CD4-positive, alpha-beta T cell (primary cell): ENCODE data around the gene CASTOR1. TPM values are rescaled to one million over a fixed set of nuclear protein-coding genes. Genes with fewer than 3 reads are reported as not detected.

ENCODE experiments used
- ATAC-seq: fragments of 200-7000 bp; cut with Tn5 transposase; one replicate; pipeline ENCODE4 v1.10.0; 2022; ENCODE audit warnings: mild to moderate bottlenecking; ENCODE audit not compliant: poor library complexity
- CTCF ChIA-PET: fragments of 350-600 bp; sonication (Branson Sonifier 250); formaldehyde crosslinking; loops from one replicate; lab custom pipeline; 2021; ENCODE audit warnings: antibody characterized with exemption, inconsistent platforms; lab: Charles Lee
- POLR2A ChIA-PET: fragments of 350-600 bp; sonication (Branson Sonifier 250); formaldehyde crosslinking; loops from one replicate; lab custom pipeline; 2021; ENCODE audit warnings: antibody characterized with exemption, inconsistent platforms; lab: Charles Lee
- DNase-seq, 14 experiments: peaks; one replicate each; pipeline ENCODE4 v3.0.0-alpha.2; 2013 to 2020; ENCODE audit warnings: mixed read lengths in 2 of 14
- H3K27ac ChIP-seq, 2 donors: one replicate each; pipeline versions ENCODE4 v1.5.1 to v1.7.0; 2013; ENCODE audit warnings: low read length in 2 of 2, low read depth in 1 of 2, mild to moderate bottlenecking in 1 of 2
- H3K27me3 ChIP-seq, 2 experiments: 1 replicate in 1 of 2; 2 replicates in 1 of 2; pipeline versions ENCODE4 v1.6.1 to v1.7.0; 2013; ENCODE audit warnings: low read length in 2 of 2, control low read depth in 1 of 2, mild to moderate bottlenecking in 1 of 2, moderate library complexity in 1 of 2; ENCODE audit not compliant: insufficient read depth in 2 of 2, control insufficient read depth in 1 of 2
- H3K36me3 ChIP-seq: one replicate; pipeline ENCODE4 v1.6.1; 2013; ENCODE audit warnings: low read length, control low read depth; ENCODE audit not compliant: insufficient read depth
- H3K4me1 ChIP-seq: one replicate; pipeline ENCODE4 v1.6.1; 2013; ENCODE audit warnings: low read length, control low read depth; ENCODE audit not compliant: insufficient read depth
- H3K4me3 ChIP-seq: one replicate; pipeline ENCODE4 v1.5.1; 2013; ENCODE audit warnings: mild to moderate bottlenecking, low read length, moderate library complexity
- H3K9me3 ChIP-seq, 2 experiments: 1 replicate in 1 of 2; 2 replicates in 1 of 2; pipeline versions ENCODE4 v1.6.1 to v1.7.0; 2013; ENCODE audit warnings: low read length in 2 of 2, mild to moderate bottlenecking in 2 of 2, control low read depth in 1 of 2, moderate library complexity in 1 of 2; ENCODE audit not compliant: control insufficient read depth in 1 of 2, insufficient read depth in 1 of 2
- H3K27ac Mint-ChIP-seq: one replicate; pipeline ENCODE4 v1.8.0; 2020; ENCODE audit warnings: mixed read lengths
- H3K27me3 Mint-ChIP-seq: one replicate; pipeline ENCODE4 v1.8.0; 2021; ENCODE audit warnings: mixed read lengths
- H3K36me3 Mint-ChIP-seq: one replicate; pipeline ENCODE4 v1.8.0; 2021; ENCODE audit warnings: low read depth, mixed read lengths
- H3K4me1 Mint-ChIP-seq: one replicate; pipeline ENCODE4 v1.8.0; 2021; ENCODE audit warnings: low read depth, mixed read lengths
- H3K4me3 Mint-ChIP-seq: one replicate; pipeline ENCODE4 v1.8.0; 2020; ENCODE audit warnings: mild to moderate bottlenecking, mixed read lengths
- H3K9me3 Mint-ChIP-seq: one replicate; pipeline ENCODE4 v1.8.0; 2020; ENCODE audit warnings: mixed read lengths
- CTCF ChIP-seq: fragments of 200-600 bp; IDR thresholded peaks from one replicate; pipeline ENCODE4 v1.8.0; 2022; ENCODE audit warnings: antibody characterized with exemption, mild to moderate bottlenecking
- intact Hi-C, 2 experiments: fragments of 100-400 bp; cut with DNase I in 1 of 2; cut with micrococcal nuclease in 1 of 2; formaldehyde crosslinking; loops; one replicate each; pipeline versions ENCODE4 v1.15.1 to v1.9.0; 2023 to 2025; cut with DNase I, micrococcal nuclease
- total RNA-seq, 174 experiments: library from RNA in 2 of 174; stranded (reverse) in 2 of 174; gene quantifications; one replicate each; pipeline ENCODE4 v1.2.3 and lab custom pipeline; 2021 to 2026

Gene CASTOR1
- total RNA-seq, 2 experiments from 2014 or later: 7.9 to 8.8 TPM

GRCh38 chr22:30266445-30267381 is 22.6 kb downstream of the CASTOR1 start, which contains the start of gene OSM:
Gene OSM, minus strand, starts transcription at chr22:30266851. Its CDS starts 52 bp downstream, at chr22:30266799.
- ChIA-PET POLR2A (interaction anchor here (0.8 to 3.1 kb wide), 4 partner anchors 11 to 60 kb away, joined by 3 to 9 read pairs (median 4); partner anchors contain the start of genes CASTOR1 and TBC1D10A), CTCF (interaction anchor here (1.0 to 1.8 kb wide), 2 partner anchors 21 kb away, joined by 3 to 10 read pairs; no protein-coding TSS in a partner anchor)
- Mint-ChIP-seq H3K27me3 (no peaks in the 10 kb centered on the region), H3K4me1 (peaks cover 54% of the 10 kb centered on the region), H3K27ac (peak within 1 kb of the TSS; percentile 99), H3K4me3 (peak within 1 kb of the TSS; percentile 95), H3K9me3 (no peaks in the 10 kb centered on the region), H3K36me3 (peaks cover 29% of the 10 kb centered on the region)
- peaks cover 65% of the 10 kb centered on the region for H3K4me1 ChIP-seq
- ATAC-seq (peak; percentile 31), DNase-seq (peak; percentile 38 to 91 (median 64))
- H3K27me3 ChIP-seq: no peaks in the 10 kb centered on the region
- no peaks in the 10 kb centered on the region for H3K9me3 ChIP-seq
- peak within 1 kb of the TSS; percentile 90 to 99 for H3K27ac ChIP-seq
- TF ChIP-seq CTCF: no peak
- peaks cover 26% of the 10 kb centered on the region for H3K36me3 ChIP-seq
- H3K4me3 ChIP-seq: peak within 1 kb of the TSS; percentile 94
- intact Hi-C loops: loop anchor here in 1 of 2 experiments (1.0 to 5.0 kb wide), 2 partner anchors 40 to 159 kb away; no protein-coding TSS in a partner anchor

- H3K36me3 Mint-ChIP-seq: peaks cover 23% of the 10 kb centered on the region
- intact Hi-C loops: loop anchor here in 1 of 2 experiments (1.0 to 5.0 kb wide), 2 partner anchors 40 to 159 kb away; no protein-coding TSS in a partner anchor
- CTCF ChIA-PET: interaction anchor here (1.0 kb wide), 1 partner anchor 22 kb away, joined by 3 read pairs; no protein-coding TSS in a partner anchor
These were observed 23.4 kb downstream of the CASTOR1 start for GRCh38 chr22:30265823-30266444.

More at GRCh38 chr22:30265823-30266444, 23.4 kb downstream of the CASTOR1 start:
- POLR2A ChIA-PET: interaction anchor here (1.3 to 3.1 kb wide), 2 partner anchors 22 to 61 kb away, joined by 3 to 9 read pairs; partner anchors contain the start of genes CASTOR1 and TBC1D10A
- Mint-ChIP-seq H3K27me3 (no peaks in the 10 kb centered on the region), H3K9me3 (no peaks in the 10 kb centered on the region), H3K27ac (peak overlapping the region; percentile 99), H3K4me3 (peak overlapping the region; percentile 95), H3K4me1 (peaks cover 54% of the 10 kb centered on the region)
- no peak for TF ChIP-seq CTCF
- Histone ChIP-seq H3K27ac (peak overlapping the region; percentile 90 to 99), H3K4me3 (peak overlapping the region; percentile 94), H3K9me3 (no peaks in the 10 kb centered on the region), H3K36me3 (peaks cover 26% of the 10 kb centered on the region), H3K4me1 (peaks cover 65% of the 10 kb centered on the region), H3K27me3 (no peaks in the 10 kb centered on the region)
- ATAC-seq (peak; percentile 75), DNase-seq (peak; percentile 66 to 95 (median 78))
